Stomach (tissue), 9 donors: ENCODE data around the gene ADGRA1. TPM values are rescaled to one million over a fixed set of nuclear protein-coding genes. Genes with fewer than 3 reads are reported as not detected.

Experiments used
- DNase-seq, 2 donors: peaks; one replicate each; pipeline versions ENCODE4 v3.0.0 to v3.0.0-alpha.2; 2013 to 2019
- H3K27ac ChIP-seq, 5 donors: fragments of 200-600 bp in 4 of 5; sonication (generic) in 4 of 5; one replicate each; pipeline ENCODE4 v1.5.1; 2013 to 2019; ENCODE audit warnings: mild to moderate bottlenecking in 1 of 5, moderate library complexity in 1 of 5
- H3K27me3 ChIP-seq, 3 donors: fragments of 200-600 bp; sonication (generic); one replicate each; pipeline ENCODE4 v1.5.1; 2017 to 2019; ENCODE audit warnings: mixed run types in 1 of 3
- H3K36me3 ChIP-seq, 4 donors: fragments of 200-600 bp; sonication (generic); 1 replicate in 3 of 4; 2 replicates in 1 of 4; pipeline ENCODE4 v1.5.1; 2016 to 2019
- H3K4me1 ChIP-seq, 4 donors: fragments of 200-600 bp; sonication (generic); one replicate each; pipeline ENCODE4 v1.5.1; 2016 to 2019
- H3K4me3 ChIP-seq, 4 donors: fragments of 200-600 bp; sonication (generic) in 3 of 4; one replicate each; pipeline ENCODE4 v1.5.1; 2016 to 2019; ENCODE audit warnings: mild to moderate bottlenecking in 1 of 4
- H3K9me3 ChIP-seq, 4 donors: fragments of 200-600 bp; sonication (generic); one replicate each; pipeline ENCODE4 v1.5.1; 2016 to 2019
- EP300 ChIP-seq: sonication (generic); formaldehyde crosslinking; IDR thresholded peaks from one replicate; pipeline ENCODE4 v1.6.1; 2017; ENCODE audit warnings: antibody characterized with exemption
- POLR2A ChIP-seq, 4 donors: fragments of 450-650 bp; IDR thresholded peaks; one replicate each; pipeline ENCODE4 v1.6.1; 2016; ENCODE audit warnings: antibody characterized with exemption in 4 of 4, control low read depth in 2 of 4, mild to moderate bottlenecking in 1 of 4, moderate library complexity in 1 of 4
- POLR2AphosphoS5 ChIP-seq, 3 donors: sonication (generic); formaldehyde crosslinking; IDR thresholded peaks; one replicate each; pipeline ENCODE4 v1.6.1; 2016; ENCODE audit warnings: antibody characterized with exemption in 3 of 3
- WGBS, 5 donors: extraction: QIAGEN DNeasy Blood & Tissue Kit in 3 of 5; methylation state at CpG; one replicate each; pipeline versions ENCODE4 v1.1.5 to v1.1.7; 2013 to 2018; 5-methylcytosine and 5-hydroxymethylcytosine counted together
- intact Hi-C: fragments of 100-400 bp; cut with DNase I; formaldehyde crosslinking; loops from one replicate; pipeline ENCODE4 v1.15.1; 2023; ENCODE audit warnings: low total_unique reads
- polyA plus RNA-seq, 3 donors: library from polyadenylated mRNA; stranded (reverse); fragments of 200-250 nt; gene quantifications; one replicate each; pipeline ENCODE4 v1.2.3, GENCODE V29; 2013
- total RNA-seq, 5 donors: library from RNA; depleted of rRNA; stranded (reverse); fragments of >200 nt; gene quantifications; one replicate each; pipeline versions ENCODE4 v1.1.0 to v1.2.3, GENCODE V29; 2014 to 2016
- TF ChIP-seq, protein P1 (sequence below), 7 experiments: fragments of 450-650 bp in 4 of 7; fragments of 200-600 bp in 3 of 7; sonication (generic) in 3 of 7; IDR thresholded peaks; one replicate each; pipeline ENCODE4 v1.5.1; 2016 to 2019; ENCODE audit warnings: antibody characterized with exemption in 7 of 7, control low read depth in 2 of 7, mild to moderate bottlenecking in 1 of 7
- donor health status: healthy with polysubstance abuse.
- donor health status: Bipolar disorder and iron deficiency.
- donor health status: healthy.

ADGRA1 gene
- total and polyA plus RNA-seq, 8 donors = under 0.01 to 0.73 (median 0.14) TPM; not detected in 5

DNA sequence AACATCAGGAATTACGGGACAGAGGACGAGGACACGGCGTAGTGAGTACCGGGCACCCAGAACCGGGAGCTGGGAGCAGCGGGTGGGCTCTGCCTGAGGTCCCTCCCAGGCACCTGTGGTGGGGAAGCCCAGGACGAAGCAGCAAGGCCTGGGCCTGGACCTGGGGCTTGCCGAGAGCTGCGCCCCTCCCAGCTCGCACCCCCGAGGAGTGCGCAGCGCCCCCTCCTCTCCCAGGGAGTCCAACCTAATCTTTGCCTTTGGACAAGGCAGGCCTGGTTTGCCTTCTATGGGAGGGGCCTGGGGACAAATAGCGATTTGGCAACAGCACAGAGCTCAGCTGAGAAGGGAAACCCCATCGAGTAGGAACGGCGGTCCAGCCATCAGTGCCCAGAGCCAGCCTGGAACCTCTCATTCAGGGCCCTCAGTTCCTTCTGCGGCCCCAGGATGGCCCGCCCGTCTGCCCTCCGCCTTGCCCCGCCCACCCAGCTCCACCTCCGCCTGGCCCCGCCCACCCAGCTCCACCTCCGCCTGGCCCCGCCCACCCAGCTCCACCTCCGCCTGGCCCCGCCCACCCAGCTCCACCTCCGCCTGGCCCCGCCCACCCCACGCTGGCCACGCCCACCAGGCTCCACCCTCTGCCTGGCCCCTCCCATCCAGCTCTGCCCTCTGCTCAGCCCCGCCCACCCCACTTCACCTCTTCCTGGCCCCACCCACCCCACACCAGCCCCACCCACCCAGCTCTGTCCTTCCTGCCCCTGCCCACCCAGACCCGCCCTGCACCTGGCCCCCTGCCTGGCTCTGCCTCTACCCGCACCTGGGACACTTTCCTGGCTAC, 39.8 kb downstream of the ADGRA1 start:
- Histone ChIP-seq H3K4me3 (no peak overlapping the region), H3K27ac (no peak overlapping the region), H3K9me3 (no peaks in the 10 kb centered on the region), H3K4me1 (peaks cover 0 to 6% (median 0%) of the 10 kb centered on the region in 4 donors), H3K36me3 (no peaks in the 10 kb centered on the region), H3K27me3 (peaks cover 0 to 49% (median 20%) of the 10 kb centered on the region in 3 donors)
- TF ChIP-seq POLR2AphosphoS5 (IDR thresholded peaks at IDR 0.05) (no peak), POLR2A (IDR thresholded peaks at IDR 0.05) (no peak), EP300 (no peak)
- TF ChIP-seq, protein P1, sequence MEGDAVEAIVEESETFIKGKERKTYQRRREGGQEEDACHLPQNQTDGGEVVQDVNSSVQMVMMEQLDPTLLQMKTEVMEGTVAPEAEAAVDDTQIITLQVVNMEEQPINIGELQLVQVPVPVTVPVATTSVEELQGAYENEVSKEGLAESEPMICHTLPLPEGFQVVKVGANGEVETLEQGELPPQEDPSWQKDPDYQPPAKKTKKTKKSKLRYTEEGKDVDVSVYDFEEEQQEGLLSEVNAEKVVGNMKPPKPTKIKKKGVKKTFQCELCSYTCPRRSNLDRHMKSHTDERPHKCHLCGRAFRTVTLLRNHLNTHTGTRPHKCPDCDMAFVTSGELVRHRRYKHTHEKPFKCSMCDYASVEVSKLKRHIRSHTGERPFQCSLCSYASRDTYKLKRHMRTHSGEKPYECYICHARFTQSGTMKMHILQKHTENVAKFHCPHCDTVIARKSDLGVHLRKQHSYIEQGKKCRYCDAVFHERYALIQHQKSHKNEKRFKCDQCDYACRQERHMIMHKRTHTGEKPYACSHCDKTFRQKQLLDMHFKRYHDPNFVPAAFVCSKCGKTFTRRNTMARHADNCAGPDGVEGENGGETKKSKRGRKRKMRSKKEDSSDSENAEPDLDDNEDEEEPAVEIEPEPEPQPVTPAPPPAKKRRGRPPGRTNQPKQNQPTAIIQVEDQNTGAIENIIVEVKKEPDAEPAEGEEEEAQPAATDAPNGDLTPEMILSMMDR (IDR thresholded peaks at IDR 0.05) = no peak
- 74 to 81% (median 77%) methylated on average over 21 to 36 of the region's 36 CpGs for WGBS, 5 donors
- no peak for DNase-seq
- intact Hi-C loops = loop anchor here (10.0 kb wide), 1 partner anchor 193 kb away; no protein-coding TSS in a partner anchor

- intact Hi-C loops = loop anchor here (10.0 kb wide), 1 partner anchor 194 kb away; no protein-coding TSS in a partner anchor
- peaks cover 0 to 40% (median 20%) of the 10 kb centered on the region in 3 donors for H3K27me3 ChIP-seq
- 94 to 98% (median 96%) methylated on average over 24 to 83 of the region's 83 CpGs for WGBS, 5 donors
Observed at GRCh38 chr10:133128126-133129070, 40.7 kb downstream of the ADGRA1 start.

GRCh38 chr10:133129071-133129858, 41.5 kb downstream of the ADGRA1 start:
- H3K27me3 ChIP-seq = peaks cover 0 to 32% (median 17%) of the 10 kb centered on the region in 3 donors
- H3K4me1 ChIP-seq = peaks cover 0 to 6% (median 0%) of the 10 kb centered on the region in 4 donors
- WGBS, 5 donors = 71 to 80% (median 78%) methylated on average over 20 to 39 of the region's 39 CpGs
- TF ChIP-seq POLR2A (IDR thresholded peaks at IDR 0.05) = no peak
- H3K27ac ChIP-seq = no peak overlapping the region
- H3K9me3 ChIP-seq = no peaks in the 10 kb centered on the region
- H3K4me3 ChIP-seq = no peak overlapping the region
- DNase-seq = no peak
- intact Hi-C loops = loop anchor here (10.0 kb wide), 1 partner anchor 194 kb away; no protein-coding TSS in a partner anchor
- no peaks in the 10 kb centered on the region for H3K36me3 ChIP-seq

More at GRCh38 chr10:133128126-133129070, 40.7 kb downstream of the ADGRA1 start:
- H3K4me1 ChIP-seq = peaks cover 0 to 6% (median 0%) of the 10 kb centered on the region in 4 donors
- no peak overlapping the region for H3K4me3 ChIP-seq
- H3K9me3 ChIP-seq = no peaks in the 10 kb centered on the region
- DNase-seq = no peak
- TF ChIP-seq EP300 (no peak), POLR2A (IDR thresholded peaks at IDR 0.05) (no peak), POLR2AphosphoS5 (IDR thresholded peaks at IDR 0.05) (no peak)
- TF ChIP-seq, protein P1 (IDR thresholded peaks at IDR 0.05) = no peak
- H3K27ac ChIP-seq = no peak overlapping the region
- H3K36me3 ChIP-seq = no peaks in the 10 kb centered on the region

- Histone ChIP-seq H3K27me3 (peaks cover 0 to 25% (median 10%) of the 10 kb centered on the region in 3 donors), H3K4me1 (peaks cover 0 to under 1% (median 0%) of the 10 kb centered on the region in 4 donors), H3K36me3 (no peaks in the 10 kb centered on the region), H3K27ac (no peak overlapping the region), H3K9me3 (no peaks in the 10 kb centered on the region), H3K4me3 (no peak overlapping the region)
- 58 to 74% (median 66%) methylated on average over 19 to 20 of the region's 20 CpGs for WGBS, 5 donors
- no peak for DNase-seq
- TF ChIP-seq EP300 = no peak
- TF ChIP-seq, protein P1 (IDR thresholded peaks at IDR 0.05) = no peak
- TF ChIP-seq POLR2AphosphoS5 (IDR thresholded peaks at IDR 0.05) = no peak
- no peak for TF ChIP-seq POLR2A (IDR thresholded peaks at IDR 0.05)
- intact Hi-C loops = loop anchor here (10.0 kb wide), 1 partner anchor 195 kb away; no protein-coding TSS in a partner anchor
Observed at GRCh38 chr10:133129859-133130495, 42.3 kb downstream of the ADGRA1 start.
